ENCODE results near the gene WIPI1. TPM values are rescaled to one million over a fixed set of nuclear protein-coding genes. Genes with fewer than 3 reads are reported as not detected.

Gene WIPI1
- total and polyA plus RNA-seq, 2 donors from 2014 or later, result 40.9 to 41.2 TPM

DNA sequence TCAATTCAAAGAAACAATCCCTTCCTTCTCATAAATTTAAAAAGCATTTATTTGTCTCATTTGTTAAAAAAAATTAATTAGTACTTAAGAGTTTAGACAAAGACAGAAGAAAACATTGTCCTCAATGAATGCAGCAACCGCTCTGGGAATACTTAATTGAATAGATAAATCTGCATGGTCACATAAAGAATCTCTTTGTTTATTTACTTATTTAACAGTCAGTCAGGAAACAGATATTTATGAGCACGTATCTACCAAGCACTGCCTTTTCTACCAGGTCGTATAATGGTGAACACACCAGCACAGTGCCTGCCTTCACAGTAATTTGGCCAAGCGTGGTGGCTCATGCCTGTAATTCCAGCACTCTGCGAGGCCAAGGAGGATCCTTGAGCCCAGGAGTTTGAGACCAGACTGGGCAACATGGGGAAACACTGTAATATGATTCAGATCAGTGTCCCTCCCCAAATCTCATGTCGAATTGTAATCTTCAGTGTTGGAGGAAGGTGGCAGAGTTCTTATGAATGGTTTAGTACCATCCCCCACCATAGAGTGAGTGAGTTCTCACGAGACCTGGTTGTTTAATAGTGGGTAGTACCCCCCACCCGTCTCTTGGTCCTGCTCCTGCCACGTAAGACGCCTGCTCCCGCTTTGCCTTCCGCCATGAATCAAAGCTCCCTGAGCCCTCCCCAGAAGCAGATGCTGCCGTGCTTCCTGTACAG, 8.1 kb downstream of the WIPI1 start:
- peaks cover 0 to 16% (median 7%) of the 10 kb centered on the region in 3 donors for H3K4me1 ChIP-seq (ENCODE audit: control insufficient read depth in 2 of 3, insufficient read depth in 2 of 3, low read depth in 1 of 3, low read length in 3 of 3)
- H3K4me3 ChIP-seq (ENCODE audit: low read length in 3 of 3), result no peak overlapping the region
- no peaks in the 10 kb centered on the region for H3K27me3 ChIP-seq (ENCODE audit: control insufficient read depth, insufficient read depth, low read length)
- TF ChIP-seq, protein P1, sequence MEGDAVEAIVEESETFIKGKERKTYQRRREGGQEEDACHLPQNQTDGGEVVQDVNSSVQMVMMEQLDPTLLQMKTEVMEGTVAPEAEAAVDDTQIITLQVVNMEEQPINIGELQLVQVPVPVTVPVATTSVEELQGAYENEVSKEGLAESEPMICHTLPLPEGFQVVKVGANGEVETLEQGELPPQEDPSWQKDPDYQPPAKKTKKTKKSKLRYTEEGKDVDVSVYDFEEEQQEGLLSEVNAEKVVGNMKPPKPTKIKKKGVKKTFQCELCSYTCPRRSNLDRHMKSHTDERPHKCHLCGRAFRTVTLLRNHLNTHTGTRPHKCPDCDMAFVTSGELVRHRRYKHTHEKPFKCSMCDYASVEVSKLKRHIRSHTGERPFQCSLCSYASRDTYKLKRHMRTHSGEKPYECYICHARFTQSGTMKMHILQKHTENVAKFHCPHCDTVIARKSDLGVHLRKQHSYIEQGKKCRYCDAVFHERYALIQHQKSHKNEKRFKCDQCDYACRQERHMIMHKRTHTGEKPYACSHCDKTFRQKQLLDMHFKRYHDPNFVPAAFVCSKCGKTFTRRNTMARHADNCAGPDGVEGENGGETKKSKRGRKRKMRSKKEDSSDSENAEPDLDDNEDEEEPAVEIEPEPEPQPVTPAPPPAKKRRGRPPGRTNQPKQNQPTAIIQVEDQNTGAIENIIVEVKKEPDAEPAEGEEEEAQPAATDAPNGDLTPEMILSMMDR (IDR thresholded peaks at IDR 0.05; ENCODE audit: borderline replicate concordance, extremely low read depth, insufficient read depth), result no peak
- intact Hi-C loops (cut with DNase I), result no loop called here
- H3K9me3 ChIP-seq (ENCODE audit: control insufficient read depth in 2 of 3, insufficient read depth in 1 of 3, low read length in 3 of 3), result no peaks in the 10 kb centered on the region
- H3K27ac ChIP-seq (ENCODE audit: low read depth in 2 of 2, low read length in 2 of 2), result peak overlapping the region; percentile 53 to 57
- FAIRE-seq (no peak), DNase-seq (peak in 2 of 5 donors; percentile 31)
- H3K9ac ChIP-seq (ENCODE audit: low read length in 3 of 3), result no peak overlapping the region
- H3K36me3 ChIP-seq (ENCODE audit: control insufficient read depth in 2 of 3, insufficient read depth in 3 of 3, low read length in 3 of 3), result peaks cover 0 to 12% (median 6%) of the 10 kb centered on the region in 3 donors

DNA sequence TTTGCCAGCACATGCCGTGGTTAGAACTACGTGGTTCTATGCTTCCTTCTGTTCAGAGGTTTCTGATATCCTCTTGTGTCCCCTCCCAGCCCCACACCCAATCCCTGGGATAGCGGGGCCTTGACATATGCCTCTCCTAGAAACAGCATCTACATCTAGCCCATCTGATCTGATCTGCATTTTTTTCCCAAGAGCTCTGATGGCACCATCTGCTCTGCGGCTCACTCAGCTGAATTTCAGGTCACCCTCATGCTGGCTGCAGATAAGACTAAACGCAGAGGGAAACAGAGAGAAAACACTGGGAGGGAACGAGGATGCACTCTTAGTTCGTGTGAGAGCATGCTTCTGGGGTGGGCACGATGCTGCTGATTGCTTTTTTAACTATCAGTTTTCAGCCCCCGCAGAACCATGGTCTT, 10.7 kb downstream of the WIPI1 start:
- peaks cover 0 to 12% (median 6%) of the 10 kb centered on the region in 3 donors for H3K36me3 ChIP-seq (ENCODE audit: control insufficient read depth in 2 of 3, insufficient read depth in 3 of 3, low read length in 3 of 3)
- no peaks in the 10 kb centered on the region for H3K27me3 ChIP-seq (ENCODE audit: control insufficient read depth, insufficient read depth, low read length)
- FAIRE-seq (no peak), DNase-seq (no peak)
- H3K9me3 ChIP-seq (ENCODE audit: control insufficient read depth in 2 of 3, insufficient read depth in 1 of 3, low read length in 3 of 3), result no peaks in the 10 kb centered on the region
- intact Hi-C loops (cut with DNase I), result no loop called here
- H3K27ac ChIP-seq (ENCODE audit: low read depth in 2 of 2, low read length in 2 of 2), result no peak overlapping the region
- peaks cover 0 to 12% (median 11%) of the 10 kb centered on the region in 3 donors for H3K4me1 ChIP-seq (ENCODE audit: control insufficient read depth in 2 of 3, insufficient read depth in 2 of 3, low read depth in 1 of 3, low read length in 3 of 3)
- TF ChIP-seq, protein P1 (IDR thresholded peaks at IDR 0.05; ENCODE audit: borderline replicate concordance, extremely low read depth, insufficient read depth), result no peak
- H3K4me3 ChIP-seq (ENCODE audit: low read length in 3 of 3), result peak overlapping the region in 1 of 3 donors; percentile 18
- H3K9ac ChIP-seq (ENCODE audit: low read length in 3 of 3), result no peak overlapping the region

DNA sequence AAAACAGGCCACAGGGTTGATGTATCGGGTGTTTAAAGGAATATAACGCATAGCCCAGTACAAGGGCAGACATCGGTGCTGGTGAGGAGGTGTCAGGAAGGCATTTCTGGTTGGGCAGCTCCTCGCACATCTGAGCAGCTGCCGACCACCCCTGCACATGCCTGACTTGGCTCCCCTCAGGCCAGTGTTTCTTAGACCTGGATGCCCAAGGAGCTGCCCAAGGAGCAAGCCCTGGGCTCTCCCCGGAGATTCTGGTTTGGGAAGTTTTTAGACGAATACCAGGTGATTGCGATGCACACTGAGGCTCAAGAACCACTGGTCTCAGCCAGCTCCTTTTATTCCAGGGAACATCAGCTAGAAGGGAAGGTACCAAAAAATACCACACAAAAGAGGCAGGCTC, 11.6 kb downstream of the WIPI1 start:
- Histone ChIP-seq H3K4me1 (ENCODE audit: control insufficient read depth in 2 of 3, insufficient read depth in 2 of 3, low read depth in 1 of 3, low read length in 3 of 3) (peaks cover 0 to 18% (median 14%) of the 10 kb centered on the region in 3 donors), H3K27ac (ENCODE audit: low read depth in 2 of 2, low read length in 2 of 2) (no peak overlapping the region), H3K36me3 (ENCODE audit: control insufficient read depth in 2 of 3, insufficient read depth in 3 of 3, low read length in 3 of 3) (peaks cover 0 to 10% (median 6%) of the 10 kb centered on the region in 3 donors), H3K4me3 (ENCODE audit: low read length in 3 of 3) (no peak overlapping the region), H3K27me3 (ENCODE audit: control insufficient read depth, insufficient read depth, low read length) (no peaks in the 10 kb centered on the region), H3K9ac (ENCODE audit: low read length in 3 of 3) (no peak overlapping the region), H3K9me3 (ENCODE audit: control insufficient read depth in 2 of 3, insufficient read depth in 1 of 3, low read length in 3 of 3) (no peaks in the 10 kb centered on the region)
- TF ChIP-seq, protein P1 (IDR thresholded peaks at IDR 0.05; ENCODE audit: borderline replicate concordance, extremely low read depth, insufficient read depth), result no peak
- no peak for DNase-seq
- no peak for FAIRE-seq
- intact Hi-C loops (cut with DNase I), result no loop called here

Measured in kidney (tissue), 14 donors.